DMS53 treated with DMSO at 0.1 percent for 48 hours (cell line): ENCODE results near the gene POLR3F.
"Not testable (repeated sequence)": the region's sequence is repeated elsewhere in the genome, so short reads cannot be mapped to it uniquely, and the experiment has no call there.

Source experiments
- DNase-seq: peaks from one replicate; lab custom pipeline; 2025; ENCODE audit not compliant: unreplicated experiment; lab: John Stamatoyannopoulos, UW

POLR3F gene

DNA sequence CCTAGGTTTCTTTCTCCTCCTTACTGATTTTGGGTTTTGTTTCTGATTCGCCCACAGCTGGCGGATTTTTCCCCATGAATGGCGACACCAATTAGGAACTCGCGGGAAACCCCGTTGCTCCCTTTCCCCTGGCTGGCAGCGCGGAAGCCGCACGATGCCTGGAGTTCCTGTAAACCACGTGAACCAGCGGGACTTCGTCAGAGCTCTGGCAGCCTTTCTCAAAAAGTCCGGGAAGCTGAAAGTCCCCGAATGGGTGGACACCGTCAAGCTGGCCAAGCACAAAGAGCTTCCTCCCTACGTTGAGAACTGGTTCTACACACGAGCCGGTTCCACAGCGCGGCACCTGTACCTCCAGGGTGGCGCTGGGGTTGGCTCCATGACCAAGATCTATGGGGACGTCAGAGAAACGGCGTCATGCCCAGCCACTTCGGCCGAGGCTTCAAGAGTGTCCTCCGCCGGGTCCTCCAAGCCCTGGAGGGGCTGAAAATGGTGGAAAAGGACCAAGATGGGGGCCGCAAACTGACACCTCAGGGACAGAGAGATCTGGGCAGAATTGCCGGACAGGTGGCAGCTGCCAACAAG is 37.4 kb downstream of the POLR3F start:
- DNase-seq, result no peak

DNA sequence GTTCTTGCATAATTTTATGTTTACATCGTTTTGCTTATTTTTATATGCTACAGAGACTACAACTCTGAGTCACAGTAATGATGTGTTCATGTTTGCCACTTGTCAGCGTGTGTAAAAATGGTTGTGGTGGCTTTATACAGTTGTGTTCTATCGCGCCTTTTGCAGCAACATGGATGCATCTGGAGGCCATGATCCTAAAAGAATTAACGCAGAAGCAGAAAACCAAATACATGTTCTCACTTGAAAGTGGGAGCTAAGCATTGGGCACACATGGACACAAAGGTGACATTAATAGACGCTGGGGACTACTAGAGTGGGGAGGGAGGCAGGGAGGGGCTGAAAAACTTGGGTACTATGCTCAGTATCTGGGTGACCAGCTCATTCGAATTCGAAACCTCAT is 39.6 kb downstream of the POLR3F start:
- DNase-seq, result peak; percentile 14

DNA sequence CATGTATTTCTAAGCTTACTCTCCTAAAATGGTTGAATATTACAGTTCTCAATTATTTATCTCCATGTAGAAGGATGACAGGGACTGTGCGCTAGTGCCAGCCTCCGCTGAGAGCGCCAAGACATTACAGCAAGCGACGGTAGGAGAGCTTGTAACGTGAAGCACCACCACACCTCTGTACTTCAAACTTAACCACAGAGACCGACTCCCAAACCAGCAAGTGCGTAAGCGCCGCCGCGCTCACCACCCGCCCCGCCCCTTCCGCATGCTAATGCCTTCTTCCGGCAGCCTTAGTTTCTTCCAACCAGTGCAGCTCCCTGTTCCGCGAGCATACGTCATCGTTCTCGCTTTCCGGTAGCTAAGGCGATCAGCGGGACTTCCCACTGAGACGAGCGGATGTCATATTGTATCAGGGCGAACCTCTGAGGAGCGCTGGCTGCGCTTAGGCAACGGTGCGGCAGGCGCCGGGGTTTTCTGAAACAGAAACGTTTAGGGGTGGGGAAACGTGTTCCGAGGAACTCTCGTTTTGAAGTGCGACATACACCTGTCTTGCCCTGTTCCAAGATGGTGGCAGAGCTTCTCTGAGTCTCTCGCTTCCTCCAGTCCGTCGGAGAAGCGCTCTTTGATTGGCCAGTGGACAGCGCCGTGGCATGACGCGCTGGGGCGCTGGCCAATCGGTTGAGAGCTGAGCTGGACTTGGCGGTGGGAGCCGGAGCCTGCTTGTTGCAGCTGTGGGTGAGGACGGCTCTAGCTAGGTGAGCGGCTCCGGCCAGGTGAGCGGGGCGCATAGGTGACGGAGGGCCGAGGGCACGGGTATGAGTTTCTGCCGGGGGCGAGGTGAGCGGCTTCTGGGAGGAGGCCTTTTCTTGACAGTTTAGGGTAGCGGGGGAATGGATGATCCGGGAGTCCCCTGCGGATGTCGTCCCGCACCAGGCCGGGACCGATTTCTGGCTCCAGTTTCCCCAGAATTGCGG is 40.3 kb downstream of the POLR3F start, which contains the start of gene SEC23B:
SEC23B (plus strand) TSS at position 723 of the 974 bp plus-strand sequence. CDS start 2,896 bp downstream, outside the sequence.
- DNase-seq, result peak; percentile 98

DNA sequence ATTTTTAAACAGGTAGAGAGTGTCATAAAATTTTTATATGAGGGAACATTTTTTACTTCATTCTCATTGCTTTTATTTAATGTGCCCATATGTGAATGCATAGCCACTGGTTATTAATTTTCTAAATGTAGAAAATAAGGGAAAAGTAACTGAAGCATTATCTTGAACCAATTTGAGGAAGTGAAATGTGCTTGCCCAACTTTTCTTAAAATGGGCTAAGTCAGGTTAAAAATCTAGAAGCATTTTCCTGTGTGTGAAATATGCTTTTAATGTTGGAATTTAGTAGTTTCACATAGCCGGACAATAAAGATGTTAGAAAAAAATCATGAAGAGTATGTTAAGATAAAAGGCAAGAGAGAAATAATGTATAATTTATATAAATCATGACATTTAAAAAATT is 44.4 kb downstream of the POLR3F start:
- DNase-seq, result no peak

DNA sequence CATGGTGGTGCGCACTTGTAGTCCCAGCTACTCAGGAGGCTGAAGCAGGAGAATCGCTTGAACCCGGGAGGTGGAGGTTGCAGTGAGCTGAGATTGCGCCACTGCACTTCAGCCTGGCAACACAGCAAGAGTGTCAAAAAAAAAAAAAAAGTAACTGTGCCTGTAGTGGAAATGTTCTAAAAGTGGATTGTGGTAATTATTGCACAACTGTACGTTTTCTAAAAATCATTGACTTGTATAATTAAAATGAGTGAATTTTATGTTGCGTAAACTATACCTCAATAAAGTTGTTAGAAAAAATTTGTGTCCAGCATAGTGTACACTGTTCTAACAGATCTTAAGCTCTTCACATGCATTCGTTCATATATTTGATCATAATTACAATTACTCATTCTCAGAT is 46.0 kb downstream of the POLR3F start:
- no peak for DNase-seq

DNA sequence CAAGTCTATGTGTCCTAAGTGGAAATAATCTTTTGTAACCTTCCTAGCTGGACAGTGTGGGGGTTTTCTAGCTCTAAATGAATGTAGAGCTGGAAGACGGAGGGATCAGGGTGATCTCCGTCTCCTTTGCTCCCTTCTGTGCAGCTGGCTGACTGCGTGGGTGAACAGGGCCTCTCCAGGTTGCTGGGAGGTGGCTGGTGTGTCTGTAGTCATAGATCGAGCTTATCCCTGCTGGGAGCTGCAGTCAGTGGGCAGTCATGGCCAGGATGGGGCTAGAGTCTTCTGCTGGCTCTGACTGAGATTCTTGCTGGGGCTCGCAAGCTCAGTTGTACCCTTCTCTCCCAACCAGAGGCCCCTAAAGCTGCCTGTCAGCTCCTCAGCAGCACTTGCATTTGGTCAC is 46.9 kb downstream of the POLR3F start:
- no peak for DNase-seq

DNA sequence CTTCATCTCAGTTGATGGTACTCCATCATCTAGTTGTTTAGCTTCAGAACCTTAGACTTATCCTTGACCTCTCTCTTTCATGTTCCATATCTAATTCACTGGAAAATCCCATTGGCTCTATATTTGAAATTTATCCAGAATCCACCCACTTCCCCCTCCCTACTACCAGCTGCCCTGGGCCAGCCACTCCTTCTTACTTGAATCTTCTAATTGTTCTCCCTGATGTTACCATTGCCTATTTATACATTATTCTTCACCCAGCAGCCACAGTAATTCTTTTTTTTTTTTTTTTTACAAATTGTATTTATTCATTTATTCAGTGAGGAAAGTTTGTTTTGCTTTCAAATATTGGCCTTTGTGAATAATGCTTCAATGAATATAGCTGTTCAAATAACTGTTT is 48.8 kb downstream of the POLR3F start:
- no peak for DNase-seq

DNA sequence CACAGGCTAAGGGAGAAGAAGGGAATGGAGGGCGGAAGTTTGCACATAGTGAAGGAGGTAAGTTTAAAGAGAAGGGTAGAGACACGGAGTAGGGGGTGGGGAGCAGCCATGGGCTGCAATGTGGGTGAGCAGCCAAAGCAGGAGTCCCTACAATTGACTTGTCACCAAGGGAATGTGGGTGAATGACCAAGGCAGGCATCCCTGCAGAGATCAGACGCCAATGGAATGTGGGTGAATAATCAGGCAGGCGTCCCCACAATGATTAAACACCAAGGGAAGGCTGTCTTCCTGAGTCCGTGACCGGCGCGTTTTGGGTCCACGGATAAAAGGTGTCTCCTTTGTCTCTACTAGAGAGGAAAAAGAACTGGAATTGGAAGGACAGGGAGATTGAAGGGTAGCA is 54.9 kb downstream of the POLR3F start:
- DNase-seq, result not testable (repeated sequence)

DNA sequence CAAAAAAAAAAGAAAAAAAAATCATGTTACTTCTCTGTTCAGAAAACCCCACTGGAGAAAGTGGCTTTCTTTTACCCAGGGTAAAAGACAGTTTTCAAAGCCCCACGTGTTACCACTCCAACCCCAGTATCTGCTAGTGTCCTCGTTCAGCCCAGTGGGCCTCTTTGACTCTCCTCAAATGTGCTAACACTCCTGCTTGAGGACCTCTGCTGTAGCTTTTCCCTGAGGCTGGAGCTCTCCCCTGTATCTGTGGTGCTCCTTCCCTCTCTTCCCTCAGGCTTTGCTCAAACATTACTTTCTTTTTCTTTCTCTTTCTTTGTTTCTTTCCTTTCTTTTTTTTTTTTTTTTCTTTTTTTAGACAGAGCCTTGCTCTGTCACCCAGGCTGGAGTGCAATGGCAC is 55.9 kb downstream of the POLR3F start:
- no peak for DNase-seq

DNA sequence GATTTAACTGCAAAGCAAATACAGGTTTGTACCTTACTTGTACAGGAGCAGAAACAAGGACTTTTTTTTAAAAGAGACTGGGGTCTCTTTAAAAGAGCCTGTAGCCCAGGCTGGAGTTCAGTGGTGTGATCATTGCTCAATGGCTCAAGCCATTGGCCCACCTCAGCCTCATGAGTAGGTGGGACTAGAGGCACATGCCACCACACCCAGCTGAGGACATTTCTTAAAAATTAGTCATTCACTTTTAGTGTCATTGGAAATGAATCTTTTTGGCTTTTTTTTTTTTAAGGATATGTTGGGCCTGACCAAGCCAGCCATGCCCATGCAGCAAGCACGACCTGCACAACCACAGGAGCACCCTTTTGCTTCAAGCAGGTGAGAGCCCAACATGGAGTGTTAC is 57.5 kb downstream of the POLR3F start:
- DNase-seq, result no peak

DNA sequence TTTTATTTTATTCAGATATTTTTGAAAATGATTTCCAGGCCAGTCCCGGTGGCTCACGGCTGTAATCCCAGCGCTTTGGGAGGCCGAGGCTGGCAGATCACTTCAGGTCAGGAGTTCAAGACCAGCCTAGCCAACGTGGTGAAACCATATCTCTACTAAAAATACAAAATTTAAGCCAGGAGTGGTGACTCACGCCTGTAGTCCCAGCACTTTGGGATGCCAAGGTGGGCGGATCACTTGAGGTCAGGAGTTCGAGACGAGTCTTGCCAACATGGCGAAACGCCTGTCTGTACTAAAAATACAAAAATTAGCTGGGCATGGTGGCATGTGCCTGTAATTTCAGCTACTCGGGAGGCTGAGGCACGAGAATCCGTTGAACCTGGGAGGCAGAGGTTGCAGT is 59.6 kb downstream of the POLR3F start:
- not testable (repeated sequence) for DNase-seq

DNA sequence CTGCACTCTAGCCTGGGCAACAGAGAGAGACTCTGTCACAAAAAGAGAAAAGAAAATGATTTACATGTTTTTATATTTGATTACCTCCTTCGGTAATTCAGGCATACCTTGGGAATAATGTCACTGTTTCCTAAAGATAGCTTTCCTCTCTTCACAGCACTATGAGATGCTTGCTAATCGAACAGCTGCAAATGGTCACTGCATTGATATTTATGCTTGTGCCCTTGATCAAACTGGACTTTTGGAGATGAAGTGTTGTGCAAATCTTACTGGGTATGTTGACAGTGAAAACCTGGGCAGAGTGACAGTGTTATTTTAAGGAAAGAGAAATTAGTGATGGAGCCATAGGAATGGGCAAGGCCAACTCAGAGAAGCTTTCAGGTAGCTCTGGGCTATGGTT is 60.1 kb downstream of the POLR3F start:
- no peak for DNase-seq

DNA sequence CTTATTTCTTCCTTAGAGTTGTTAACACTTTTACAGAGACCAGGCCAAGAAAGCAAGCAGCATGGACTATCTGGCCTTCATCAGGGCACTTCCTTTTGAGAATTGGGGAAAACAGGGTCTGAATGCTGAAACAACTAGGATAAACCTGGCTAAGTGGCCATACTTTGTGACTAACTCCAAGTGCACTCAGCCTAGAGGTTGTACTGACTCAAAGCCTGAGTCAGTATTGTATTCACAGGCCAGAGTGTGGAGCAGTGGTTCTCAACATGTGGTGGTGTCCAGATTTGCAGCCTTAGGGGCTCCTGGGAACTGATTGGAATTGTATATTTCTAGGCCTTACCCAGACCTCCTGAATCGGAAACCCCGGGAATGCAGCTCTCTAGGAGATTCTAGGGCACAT is 60.6 kb downstream of the POLR3F start:
- no peak for DNase-seq

DNA sequence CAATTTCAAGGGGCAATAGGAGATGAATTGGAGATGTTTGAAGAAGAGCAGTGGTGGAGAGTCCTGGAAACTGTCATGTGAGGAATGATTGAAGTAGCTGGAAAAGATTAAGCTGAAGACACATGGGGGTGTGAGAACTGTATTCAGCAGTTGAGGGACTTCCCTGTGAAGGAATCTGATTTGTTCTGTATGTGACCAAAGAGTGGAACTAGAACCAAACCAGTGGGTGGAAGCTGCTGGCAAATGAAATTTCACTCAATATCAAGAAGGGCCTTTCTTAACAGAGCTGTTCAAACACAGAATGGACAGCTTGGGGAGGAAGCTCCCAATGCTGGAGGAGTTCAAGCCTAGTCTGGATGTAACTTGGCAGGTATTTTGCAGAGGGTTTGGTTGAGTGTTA is 61.9 kb downstream of the POLR3F start:
- no peak for DNase-seq

DNA sequence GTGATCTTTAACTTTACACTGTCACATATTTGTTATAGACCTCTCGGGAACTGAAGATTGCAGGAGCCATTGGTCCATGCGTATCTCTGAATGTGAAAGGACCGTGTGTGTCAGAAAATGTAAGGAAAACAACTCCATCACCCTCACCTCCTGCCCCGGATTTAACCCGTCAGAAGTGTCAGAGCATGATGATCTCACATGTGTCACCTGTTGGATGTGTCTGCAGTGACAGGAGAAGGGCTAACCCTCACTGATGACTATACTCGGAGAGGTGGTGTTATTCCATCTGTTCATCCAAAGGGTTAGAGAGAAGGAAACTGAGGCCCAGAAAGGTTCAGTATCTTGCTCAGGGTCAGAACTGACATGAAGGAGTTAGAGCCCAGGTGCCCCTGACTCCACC is 65.4 kb downstream of the POLR3F start:
- no peak for DNase-seq

DNA sequence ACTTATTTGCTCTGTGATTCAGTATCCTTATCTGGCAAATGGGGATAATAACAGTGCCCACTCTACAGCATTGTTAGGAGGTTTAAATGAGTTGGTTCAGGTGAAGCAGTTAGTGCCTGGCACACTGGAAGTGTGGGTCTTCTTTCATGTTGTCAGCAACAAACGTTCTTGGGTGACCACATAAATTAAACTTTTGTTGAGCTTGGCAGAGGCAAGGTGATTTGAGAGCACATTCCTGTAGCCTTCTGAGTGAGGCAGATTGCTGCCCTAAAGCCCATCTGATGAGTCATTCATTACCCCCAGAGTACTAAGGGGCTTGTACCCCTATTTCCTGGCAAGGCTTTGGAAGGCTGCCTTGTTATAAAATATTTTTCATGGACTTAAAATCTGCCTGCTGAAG is 66.3 kb downstream of the POLR3F start:
- DNase-seq, result no peak

DNA sequence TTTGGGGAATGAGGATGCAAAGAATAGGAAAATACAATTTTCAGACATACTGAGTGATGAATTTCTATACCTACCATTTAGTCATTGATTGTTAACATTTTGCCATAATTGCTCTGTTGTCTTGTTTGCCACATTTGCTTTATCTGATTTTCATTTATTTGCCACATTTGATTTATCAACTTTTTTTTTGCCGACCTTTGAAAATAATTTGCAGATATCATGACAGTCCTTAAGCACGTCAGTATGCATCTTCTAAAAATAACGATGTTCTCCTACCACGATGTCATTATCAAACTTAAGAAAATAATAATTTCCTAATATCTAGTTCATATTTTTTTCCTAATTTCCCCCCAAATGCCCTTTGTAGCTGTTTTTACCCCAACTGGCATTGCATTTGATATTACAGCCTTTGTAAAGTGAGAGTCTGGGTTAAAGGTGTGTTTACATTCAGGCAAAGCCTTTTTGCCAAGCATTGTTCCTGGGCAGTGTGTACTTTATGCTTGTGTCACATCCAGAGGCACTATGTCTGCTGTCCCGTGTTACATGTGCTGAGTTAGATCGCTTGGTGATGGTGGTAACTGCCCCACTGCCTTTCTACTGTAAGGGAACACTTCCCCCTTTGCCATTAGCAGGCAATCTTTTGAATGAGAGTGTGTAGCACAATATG is 66.9 kb downstream of the POLR3F start:
- DNase-seq, result no peak
